Keratinocyte (primary cell): ENCODE results near the gene SPATA13. TPM values are rescaled to one million over a fixed set of nuclear protein-coding genes. Genes with fewer than 3 reads are reported as not detected.

ENCODE experiments used
- DNase-seq: peaks from one replicate; pipeline ENCODE4 v3.0.0-alpha.2; 2011; ENCODE audit warnings: low read depth, missing footprints, low spot score
- FAIRE-seq: peaks from 2 replicates; lab custom pipeline; 2011; peaks lifted over from hg19 to GRCh38; lab: Jason Lieb, UNC
- H2AFZ ChIP-seq: 2 replicates; pipeline ENCODE4 v1.6.0; 2012; ENCODE audit warnings: low read length, control low read depth, inconsistent platforms; ENCODE audit not compliant: control insufficient read depth
- H3K27ac ChIP-seq: 2 replicates; pipeline ENCODE4 v1.5.1; 2011; ENCODE audit warnings: low read length; ENCODE audit not compliant: control insufficient read depth, insufficient read depth
- H3K27me3 ChIP-seq: 3 replicates; pipeline ENCODE4 v1.6.0; 2011; ENCODE audit warnings: low read length; ENCODE audit not compliant: control insufficient read depth, insufficient read depth; ENCODE audit errors: extremely low read depth
- H3K36me3 ChIP-seq, 2 experiments: 2 replicates in 1 of 2; 3 replicates in 1 of 2; pipeline ENCODE4 v1.5.1; 2011; ENCODE audit warnings: low read length in 2 of 2, mild to moderate bottlenecking in 1 of 2; ENCODE audit not compliant: control insufficient read depth in 2 of 2, insufficient read depth in 2 of 2; ENCODE audit errors: extremely low read depth in 1 of 2
- H3K4me1 ChIP-seq: 3 replicates; pipeline ENCODE4 v1.5.1; 2011; ENCODE audit warnings: low read length; ENCODE audit not compliant: control insufficient read depth, insufficient read depth; ENCODE audit errors: extremely low read depth
- H3K4me2 ChIP-seq: 3 replicates; pipeline ENCODE4 v1.6.0; 2011; ENCODE audit warnings: low read depth, low read length; ENCODE audit not compliant: control insufficient read depth, insufficient read depth; ENCODE audit errors: extremely low read depth
- H3K4me3 ChIP-seq, 3 experiments: fragments of 200-600 bp in 1 of 3; sonication (generic) in 1 of 3; 2 replicates in 2 of 3; 3 replicates in 1 of 3; pipeline ENCODE4 v1.5.1; 2011 to 2016; ENCODE audit warnings: low read length in 3 of 3, mild to moderate bottlenecking in 3 of 3, control low read depth in 2 of 3, inconsistent platforms in 1 of 3, low read depth in 1 of 3, mixed read lengths in 1 of 3, mixed run types in 1 of 3, moderate library complexity in 1 of 3; ENCODE audit not compliant: control insufficient read depth in 2 of 3, insufficient read depth in 2 of 3; ENCODE audit errors: extremely low read depth in 1 of 3
- H3K79me2 ChIP-seq: 2 replicates; pipeline ENCODE4 v1.6.0; 2012; ENCODE audit warnings: low read length; ENCODE audit not compliant: control insufficient read depth, insufficient read depth
- H3K9ac ChIP-seq: 3 replicates; pipeline ENCODE4 v1.6.0; 2011; ENCODE audit warnings: low read length; ENCODE audit not compliant: control insufficient read depth, insufficient read depth; ENCODE audit errors: extremely low read depth
- H3K9me1 ChIP-seq: 3 replicates; pipeline ENCODE4 v1.6.0; 2011; ENCODE audit warnings: low read length; ENCODE audit not compliant: control insufficient read depth, insufficient read depth; ENCODE audit errors: extremely low read depth
- H3K9me3 ChIP-seq: 2 replicates; pipeline ENCODE4 v1.5.1; 2012; ENCODE audit warnings: low read depth, low read length; ENCODE audit not compliant: control insufficient read depth
- H4K20me1 ChIP-seq: 3 replicates; pipeline ENCODE4 v1.6.0; 2011; ENCODE audit warnings: low read length; ENCODE audit not compliant: control insufficient read depth, insufficient read depth; ENCODE audit errors: extremely low read depth
- CTCF ChIP-seq, 3 experiments: IDR thresholded peaks in 1 of 3; conservative IDR thresholded peaks in 1 of 3; optimal IDR thresholded peaks in 1 of 3; 2 replicates in 2 of 3; 3 replicates in 1 of 3; pipeline versions ENCODE3 to v1.5.1; 2011; ENCODE audit warnings: low read length in 3 of 3, mild to moderate bottlenecking in 3 of 3, moderate library complexity in 2 of 3, control low read depth in 1 of 3, inconsistent platforms in 1 of 3; ENCODE audit not compliant: insufficient read depth in 2 of 3; ENCODE audit errors: extremely low read depth in 1 of 3
- EZH2 ChIP-seq: IDR thresholded peaks from one replicate; pipeline ENCODE4 v1.6.1; 2012; ENCODE audit warnings: inconsistent platforms, mild to moderate bottlenecking, low read length, moderate library complexity
- dilution Hi-C: fragments of 300-500 bp; cut with MboI; formaldehyde crosslinking; loops from one replicate; pipeline ENCODE4 v1.7.0; 2020; ENCODE audit warnings: low sequenced_read_pairs; ENCODE audit not compliant: extremely low pct_ligation_motif_present
- polyA plus RNA-seq, 5 experiments: library from polyadenylated mRNA; depleted of rRNA in 3 of 5; stranded (reverse) in 3 of 5; stranded (forward) in 1 of 5; unstranded in 1 of 5; fragments of >200 nt; gene quantifications; 1 replicate in 1 of 5; 2 replicates in 3 of 5; 3 replicates in 1 of 5; pipeline versions ENCODE4 v1.2.1 to v1.2.3, GENCODE V29; 2011 to 2012; ENCODE audit warnings: missing spikeins in 2 of 5, low read depth in 1 of 5, low replicate concordance in 1 of 5

Gene SPATA13
- polyA plus RNA-seq, 1 donor (not counting 4 experiments of a cell fraction or from before 2014, with no cell fraction given): 1.2 TPM

- no peaks in the 10 kb centered on the region for H3K9me3 ChIP-seq
- H3K4me3 ChIP-seq: no peak overlapping the region
- no peaks in the 10 kb centered on the region for H3K27me3 ChIP-seq
- no peaks in the 10 kb centered on the region for H3K9me1 ChIP-seq
- no peaks in the 10 kb centered on the region for H3K79me2 ChIP-seq
- no peak overlapping the region for H3K27ac ChIP-seq
- H3K9ac ChIP-seq: no peak overlapping the region
- TF ChIP-seq CTCF (optimal IDR thresholded peaks at IDR 0.05 in 1 of 3, IDR thresholded peaks at IDR 0.05 in 1 of 3, conservative IDR thresholded peaks at IDR 0.05 in 1 of 3; ENCODE audit: extremely low read depth in 1 of 3, insufficient read depth in 2 of 3, low read length in 3 of 3) (no peak), EZH2 (no peak)
- H3K4me1 ChIP-seq: no peaks in the 10 kb centered on the region
- no peaks in the 10 kb centered on the region for H3K36me3 ChIP-seq
- dilution Hi-C loops: loop anchor here (25.0 kb wide), 1 partner anchor 165 kb away; no protein-coding TSS in a partner anchor
- H2AFZ ChIP-seq: no peak overlapping the region
- no peaks in the 10 kb centered on the region for H4K20me1 ChIP-seq
- no peak overlapping the region for H3K4me2 ChIP-seq
- DNase-seq (no peak), FAIRE-seq (no peak)
These were observed 41.7 kb downstream of the SPATA13 start for GRCh38 chr13:24202215-24202614.

GRCh38 chr13:24203273-24203672 is 42.8 kb downstream of the SPATA13 start:
- no peak overlapping the region for H3K4me2 ChIP-seq
- H3K36me3 ChIP-seq: no peaks in the 10 kb centered on the region
- no peak overlapping the region for H3K27ac ChIP-seq
- no peak for FAIRE-seq
- no peak overlapping the region for H3K9ac ChIP-seq
- H2AFZ ChIP-seq: no peak overlapping the region
- DNase-seq: no peak
- peaks cover 5% of the 10 kb centered on the region for H3K4me1 ChIP-seq
- H3K27me3 ChIP-seq: no peaks in the 10 kb centered on the region
- H3K9me1 ChIP-seq: no peaks in the 10 kb centered on the region
- no peak overlapping the region for H3K4me3 ChIP-seq
- H3K79me2 ChIP-seq: no peaks in the 10 kb centered on the region
- no peak for TF ChIP-seq EZH2
- TF ChIP-seq CTCF (optimal IDR thresholded peaks at IDR 0.05 in 1 of 3, IDR thresholded peaks at IDR 0.05 in 1 of 3, conservative IDR thresholded peaks at IDR 0.05 in 1 of 3; ENCODE audit: extremely low read depth in 1 of 3, insufficient read depth in 2 of 3, low read length in 3 of 3): no peak
- H4K20me1 ChIP-seq: no peaks in the 10 kb centered on the region
- H3K9me3 ChIP-seq: no peaks in the 10 kb centered on the region
- dilution Hi-C loops: loop anchor here (25.0 kb wide), 1 partner anchor 166 kb away; no protein-coding TSS in a partner anchor
